Hepatocyte (in vitro differentiated cells): Measurements from ENCODE around the gene ADAMTS13. TPM values are rescaled to one million over a fixed set of nuclear protein-coding genes. Genes with fewer than 3 reads are reported as not detected.

Source experiments
- DNase-seq: peaks from one replicate; pipeline ENCODE4 v3.0.0-alpha.2; 2016; ENCODE audit warnings: low spot score
- H2AFZ ChIP-seq: fragments of 200-600 bp; sonication (generic); 2 replicates; pipeline ENCODE4 v1.6.0; 2016; ENCODE audit warnings: antibody characterized with exemption, mild to moderate bottlenecking
- H3K27ac ChIP-seq: fragments of 200-600 bp; sonication (generic); 2 replicates; pipeline ENCODE4 v1.5.1; 2016; ENCODE audit warnings: mild to moderate bottlenecking
- H3K27me3 ChIP-seq: fragments of 200-600 bp; sonication (generic); 2 replicates; pipeline ENCODE4 v1.6.1; 2016
- H3K36me3 ChIP-seq: fragments of 200-600 bp; sonication (generic); replicated peaks from 2 replicates; pipeline ENCODE4 v1.5.1; 2016; ENCODE audit warnings: low read depth; ENCODE audit not compliant: insufficient read depth
- H3K4me1 ChIP-seq: fragments of 200-600 bp; sonication (generic); 2 replicates; pipeline ENCODE4 v1.5.1; 2016; ENCODE audit warnings: mild to moderate bottlenecking, moderate library complexity; ENCODE audit not compliant: insufficient read depth
- H3K4me2 ChIP-seq: fragments of 200-600 bp; sonication (generic); 2 replicates; pipeline ENCODE4 v1.6.0; 2016
- H3K4me3 ChIP-seq: fragments of 200-600 bp; sonication (generic); 2 replicates; pipeline ENCODE4 v1.5.1; 2016; ENCODE audit warnings: mild to moderate bottlenecking
- H3K79me2 ChIP-seq: fragments of 200-600 bp; sonication (generic); 2 replicates; pipeline ENCODE4 v1.6.0; 2017; ENCODE audit warnings: mild to moderate bottlenecking
- H3K9me2 ChIP-seq: fragments of 200-600 bp; sonication (generic); replicated peaks from 2 replicates; pipeline ENCODE4 v1.6.0; 2017; ENCODE audit warnings: mild to moderate bottlenecking; ENCODE audit not compliant: insufficient read depth
- H3K9me3 ChIP-seq: fragments of 200-600 bp; sonication (generic); 2 replicates; pipeline ENCODE4 v1.5.1; 2016; ENCODE audit warnings: low read depth, mild to moderate bottlenecking
- H4K20me1 ChIP-seq: fragments of 200-600 bp; sonication (generic); 2 replicates; pipeline ENCODE4 v1.6.0; 2016; ENCODE audit warnings: mild to moderate bottlenecking; ENCODE audit not compliant: insufficient read depth, poor library complexity, severe bottlenecking
- CTCF ChIP-seq: fragments of 200-600 bp; sonication (generic); IDR thresholded peaks from 2 replicates; pipeline ENCODE4 v1.5.1; 2016; ENCODE audit warnings: antibody characterized with exemption, mild to moderate bottlenecking; ENCODE audit not compliant: poor library complexity
- EZH2 ChIP-seq: fragments of 200-600 bp; sonication (generic); IDR thresholded peaks from 2 replicates; pipeline ENCODE4 v1.6.1; 2016; ENCODE audit warnings: antibody characterized with exemption, mild to moderate bottlenecking, borderline replicate concordance
- EZH2phosphoT487 ChIP-seq: fragments of 200-600 bp; sonication (generic); IDR thresholded peaks from one replicate; pipeline ENCODE4 v1.6.1; 2018; ENCODE audit warnings: antibody characterized with exemption, mild to moderate bottlenecking, low read depth, moderate library complexity; ENCODE audit not compliant: unreplicated experiment, severe bottlenecking
- WGBS: methylation state at CpG from one replicate; pipeline ENCODE4 v1.1.6; 2016; ENCODE audit warnings: low lambda C conversion rate; ENCODE audit errors: missing lambda C conversion rate; 5-methylcytosine and 5-hydroxymethylcytosine counted together
- polyA plus RNA-seq: library from polyadenylated mRNA; unstranded; fragments of >200 nt; fragmentation: Nextera tagmentation; extraction: Ambion mirVana; gene quantifications from 2 replicates; pipeline ENCODE4 v1.2.1, GENCODE V29; 2016
- total RNA-seq: library from RNA; depleted of rRNA; stranded (reverse); fragments of >200 nt; gene quantifications from 2 replicates; pipeline ENCODE4 v1.2.3, GENCODE V29; 2014

Gene ADAMTS13
- total and polyA plus RNA-seq, 2 experiments from 2014 or later, result 6.5 to 6.8 TPM

- Histone ChIP-seq H3K27ac (no peak overlapping the region), H2AFZ (no peak overlapping the region), H3K4me1 (no peaks in the 10 kb centered on the region), H3K27me3 (no peaks in the 10 kb centered on the region), H3K36me3 (no peaks in the 10 kb centered on the region), H3K9me2 (no peaks in the 10 kb centered on the region), H4K20me1 (no peaks in the 10 kb centered on the region), H3K9me3 (no peaks in the 10 kb centered on the region), H3K4me3 (no peak overlapping the region), H3K4me2 (no peak overlapping the region), H3K79me2 (no peaks in the 10 kb centered on the region)
- DNase-seq, result no peak
- WGBS, result 95% methylated on average over 10 of the region's 11 CpGs
- no peak for TF ChIP-seq EZH2phosphoT487
- TF ChIP-seq CTCF, result no peak
- TF ChIP-seq EZH2, result no peak
Observed at GRCh38 chr9:133472277-133472645, 50.1 kb downstream of the ADAMTS13 start.

- Histone ChIP-seq H2AFZ (no peak overlapping the region), H4K20me1 (no peaks in the 10 kb centered on the region), H3K9me2 (no peaks in the 10 kb centered on the region), H3K4me3 (no peak overlapping the region), H3K27me3 (no peaks in the 10 kb centered on the region), H3K79me2 (no peaks in the 10 kb centered on the region), H3K4me1 (no peaks in the 10 kb centered on the region), H3K9me3 (no peaks in the 10 kb centered on the region), H3K36me3 (no peaks in the 10 kb centered on the region), H3K4me2 (no peak overlapping the region), H3K27ac (no peak overlapping the region)
- 97% methylated on average over 12 of the region's 19 CpGs for WGBS
- no peak for DNase-seq
- TF ChIP-seq EZH2 (no peak), EZH2phosphoT487 (no peak), CTCF (no peak)
Observed at GRCh38 chr9:133472753-133473378, 50.7 kb downstream of the ADAMTS13 start.

GRCh38 chr9:133473743-133474142 is 51.6 kb downstream of the ADAMTS13 start:
- H3K79me2 ChIP-seq, result no peaks in the 10 kb centered on the region
- no peaks in the 10 kb centered on the region for H3K36me3 ChIP-seq
- TF ChIP-seq EZH2phosphoT487 (no peak), CTCF (no peak), EZH2 (no peak)
- H2AFZ ChIP-seq, result no peak overlapping the region
- no peaks in the 10 kb centered on the region for H3K4me1 ChIP-seq
- no peak overlapping the region for H3K4me3 ChIP-seq
- H3K27me3 ChIP-seq, result no peaks in the 10 kb centered on the region
- no peaks in the 10 kb centered on the region for H3K9me3 ChIP-seq
- no peak overlapping the region for H3K27ac ChIP-seq
- WGBS, result 91% methylated on average over 20 of the region's 20 CpGs
- no peak overlapping the region for H3K4me2 ChIP-seq
- no peaks in the 10 kb centered on the region for H4K20me1 ChIP-seq
- DNase-seq, result no peak
- H3K9me2 ChIP-seq, result no peaks in the 10 kb centered on the region
